GM12878 (cell line): ENCODE data around the gene EEF1G. TPM values are rescaled to one million over a fixed set of nuclear protein-coding genes. Genes with fewer than 3 reads are reported as not detected.

Experiments
- ATAC-seq: fragments of 200-7000 bp; cut with Tn5 transposase; 3 replicates; pipeline ENCODE4 v1.9.1; 2020; ENCODE audit warnings: mild to moderate bottlenecking, moderate library complexity
- BruUV-seq: library from RNA; stranded (reverse); fragments of 400-500 nt; replicated peaks from 2 replicates; lab custom pipeline; 2021; lab: Mats Ljungman, UMichigan
- CTCF ChIA-PET: fragments of 300-600 bp; sonication (Branson Sonifier 250); formaldehyde crosslinking; extraction: SDS; loops from one replicate; lab custom pipeline; 2021; ENCODE audit warnings: inconsistent platforms; lab: Yijun Ruan, JAX
- POLR2A ChIA-PET: fragments of 350-600 bp; formaldehyde crosslinking; extraction: SDS; loops from one replicate; lab custom pipeline; 2021; ENCODE audit warnings: inconsistent platforms; lab: Charles Lee
- RAD21 ChIA-PET: fragments of 300-600 bp; sonication (Branson Sonifier 250); formaldehyde crosslinking; loops from one replicate; lab custom pipeline; 2023; ENCODE audit warnings: antibody characterized with exemption; ENCODE audit not compliant: unreplicated experiment; lab: Charles Lee
- SMC1A ChIA-PET: fragments of 300-600 bp; sonication (Branson Sonifier 250); formaldehyde crosslinking; loops from one replicate; lab custom pipeline; 2023; ENCODE audit not compliant: unreplicated experiment, uncharacterized antibody; lab: Charles Lee
- DNase-seq: peaks from one replicate; pipeline ENCODE4 v3.0.0-alpha.2; 2011; ENCODE audit warnings: low read depth, low spot score
- FAIRE-seq: peaks from 3 replicates; lab custom pipeline; 2011; peaks lifted over from hg19 to GRCh38; lab: Jason Lieb, UNC
- H2AFZ ChIP-seq: 2 replicates; pipeline ENCODE4 v1.6.0; 2011; ENCODE audit warnings: low read depth, low read length, control low read depth; ENCODE audit not compliant: control insufficient read depth
- H3K27ac ChIP-seq: 2 replicates; pipeline ENCODE4 v1.5.1; 2011; ENCODE audit warnings: control low read depth; ENCODE audit not compliant: control insufficient read depth, insufficient read depth
- H3K27me3 ChIP-seq, 2 experiments: replicated peaks in 1 of 2; 2 replicates each; pipeline versions ENCODE4 v1.6.0 to v1.6.1; 2011; ENCODE audit warnings: low read length in 1 of 2; ENCODE audit not compliant: control insufficient read depth in 2 of 2, insufficient read depth in 2 of 2
- H3K36me3 ChIP-seq, 2 experiments: 2 replicates each; pipeline ENCODE4 v1.5.1; 2011; ENCODE audit warnings: low read length in 1 of 2; ENCODE audit not compliant: control insufficient read depth in 2 of 2, insufficient read depth in 2 of 2
- H3K4me1 ChIP-seq: 2 replicates; pipeline ENCODE4 v1.6.1; 2011; ENCODE audit warnings: mild to moderate bottlenecking, low read length, moderate library complexity, mixed read lengths; ENCODE audit not compliant: control insufficient read depth, insufficient read depth
- H3K4me2 ChIP-seq: 2 replicates; pipeline ENCODE4 v1.6.0; 2011; ENCODE audit warnings: control low read depth; ENCODE audit not compliant: control insufficient read depth, insufficient read depth
- H3K4me3 ChIP-seq: fragments of 200-600 bp; sonication (generic); 2 replicates; pipeline ENCODE4 v1.5.1; 2016
- H3K79me2 ChIP-seq: 2 replicates; pipeline ENCODE4 v1.6.0; 2011; ENCODE audit warnings: low read length; ENCODE audit not compliant: control insufficient read depth, insufficient read depth
- H3K9ac ChIP-seq: 2 replicates; pipeline ENCODE4 v1.8.0; 2011; ENCODE audit warnings: low read length, control low read depth, mixed read lengths; ENCODE audit not compliant: control insufficient read depth, insufficient read depth
- H3K9me3 ChIP-seq: replicated peaks from 3 replicates; pipeline ENCODE4 v1.5.1; 2011; ENCODE audit warnings: mild to moderate bottlenecking, low read length; ENCODE audit not compliant: control insufficient read depth, insufficient read depth
- H4K20me1 ChIP-seq: 2 replicates; pipeline ENCODE4 v1.6.0; 2011; ENCODE audit not compliant: control insufficient read depth, insufficient read depth
- ASH2L ChIP-seq: fragments of 300-600, 200-600 bp; sonication (generic); IDR thresholded peaks from 2 replicates; pipeline ENCODE4 v1.6.1; 2017; ENCODE audit warnings: low read depth, mild to moderate bottlenecking, borderline replicate concordance
- BACH1 ChIP-seq: fragments of 450-650 bp; IDR thresholded peaks from 2 replicates; pipeline ENCODE4 v1.6.1; 2017; ENCODE audit warnings: mild to moderate bottlenecking, borderline replicate concordance
- BCL3 ChIP-seq: IDR thresholded peaks from 2 replicates; pipeline ENCODE4 v1.6.1; 2011; ENCODE audit warnings: borderline replicate concordance, low read depth, mild to moderate bottlenecking, moderate library complexity, low read length; ENCODE audit not compliant: insufficient read depth, poor library complexity, severe bottlenecking
- CEBPZ ChIP-seq: fragments of 150-350 bp; IDR thresholded peaks from 2 replicates; pipeline ENCODE4 v1.6.1; 2016; ENCODE audit warnings: low read depth, low read length
- E2F8 ChIP-seq: fragments of 450-650 bp; IDR thresholded peaks from 2 replicates; pipeline ENCODE4 v1.6.1; 2018; ENCODE audit warnings: mild to moderate bottlenecking, low read depth, moderate library complexity; ENCODE audit not compliant: partially characterized antibody
- EGR1 ChIP-seq, 2 experiments: IDR thresholded peaks; 1 replicate in 1 of 2; 2 replicates in 1 of 2; pipeline ENCODE4 v1.6.1; 2011 to 2012; ENCODE audit warnings: low read depth in 2 of 2, low read length in 2 of 2, borderline replicate concordance in 1 of 2, mild to moderate bottlenecking in 1 of 2, moderate library complexity in 1 of 2
- IKZF2 ChIP-seq, 2 experiments: fragments of 450-650 bp; IDR thresholded peaks; 2 replicates each; pipeline ENCODE4 v1.6.1; 2017; ENCODE audit warnings: mild to moderate bottlenecking in 2 of 2, moderate library complexity in 2 of 2
- IRF5 ChIP-seq: fragments of 450-650 bp; IDR thresholded peaks from 2 replicates; pipeline ENCODE4 v1.6.1; 2017; ENCODE audit warnings: borderline replicate concordance
- POLR2AphosphoS2 ChIP-seq: IDR thresholded peaks from 2 replicates; pipeline ENCODE4 v1.6.1; 2011; ENCODE audit warnings: low read depth, mild to moderate bottlenecking, low read length, improper control_type of control experiment, moderate library complexity
- SPI1 ChIP-seq: IDR thresholded peaks from 2 replicates; pipeline ENCODE4 v1.6.1; 2011; ENCODE audit warnings: low read depth, mild to moderate bottlenecking, low read length, moderate library complexity, borderline replicate concordance; ENCODE audit not compliant: insufficient read depth
- WGBS: methylation state at CpG from one replicate; pipeline ENCODE4 v1.1.6; 2016; ENCODE audit warnings: low lambda C conversion rate; ENCODE audit not compliant: insufficient replicate concordance, insufficient coverage; ENCODE audit errors: missing lambda C conversion rate; 5-methylcytosine and 5-hydroxymethylcytosine counted together
- in situ Hi-C: fragments of 300-500 bp; cut with MboI; formaldehyde crosslinking; loops from 9 replicates; pipeline ENCODE4 v1.14.3; 2018; ENCODE audit warnings: mixed read lengths
- intact Hi-C: fragments of 100-400 bp; cut with micrococcal nuclease; formaldehyde crosslinking; loops from one replicate; pipeline ENCODE4 v1.14.2; 2022; ENCODE audit not compliant: unreplicated experiment
- polyA plus RNA-seq, 11 experiments: library from polyadenylated mRNA; depleted of rRNA in 4 of 11; unstranded in 6 of 11; stranded (reverse) in 5 of 11; fragments of >200 nt; fragmentation: Nextera tagmentation in 4 of 11; fragmentation: Illumina TruSeq in 1 of 11; extraction: Ambion mirVana in 4 of 11; extraction: Trizol in 1 of 11; gene quantifications; 1 replicate in 1 of 11; 2 replicates in 10 of 11; pipeline versions ENCODE4 v1.2.1 to v1.2.3, GENCODE V29; 2011 to 2016; ENCODE audit warnings: inconsistent platforms in 2 of 11, missing spikeins in 2 of 11, low read depth in 1 of 11
- total RNA-seq, 4 experiments: library from RNA; depleted of rRNA in 3 of 4; stranded (reverse); fragments of >200 nt in 3 of 4; fragmentation: Illumina TruSeq in 1 of 4; extraction: Trizol in 1 of 4; gene quantifications; 2 replicates each; pipeline versions ENCODE4 v1.2.1 to v1.2.3, GENCODE V29; 2013 to 2021

Gene EEF1G
- total and polyA plus RNA-seq, 10 of the 15 experiments (the other 5 are each of a cell fraction or from before 2014, with no cell fraction given) = 850 to 2,739 (median 2,277) TPM

- ChIA-PET CTCF (interaction anchor here (0.5 to 9.0 kb wide), 17 partner anchors 9 to 209 kb away, joined by 3 to 280 read pairs (median 4); partner anchors contain the start of genes SCGB1A1, TUT1 and ZBTB3), SMC1A (interaction anchor here (0.7 to 7.0 kb wide), 10 partner anchors 11 to 119 kb away, joined by 3 to 212 read pairs (median 4); partner anchors contain the start of gene TUT1), RAD21 (interaction anchor here (0.7 to 9.1 kb wide), 10 partner anchors 11 to 312 kb away, joined by 3 to 313 read pairs (median 14); partner anchors contain the start of genes EEF1G and TUT1), POLR2A (interaction anchor here (0.5 to 10.3 kb wide), 10 partner anchors 11 to 788 kb away, joined by 3 to 188 read pairs (median 5); partner anchors contain the start of genes B3GAT3, EEF1G and TUT1)
- Histone ChIP-seq H3K27ac (peak overlapping the region; percentile 65), H3K9me3 (no peaks in the 10 kb centered on the region), H3K36me3 (no peaks in the 10 kb centered on the region), H3K4me3 (peak overlapping the region; percentile 84), H3K4me2 (peak overlapping the region; percentile 97), H3K9ac (peak overlapping the region; percentile 36), H3K79me2 (peaks cover 54% of the 10 kb centered on the region), H2AFZ (peak overlapping the region; percentile 29), H3K27me3 (no peaks in the 10 kb centered on the region; a peak in 2 of 4 replicates), H3K4me1 (peaks cover 61% of the 10 kb centered on the region), H4K20me1 (no peaks in the 10 kb centered on the region; the same call in 1 of the 2 replicates)
- in situ Hi-C loops = no loop called here
- ATAC-seq (peak; percentile 9), DNase-seq (no peak), FAIRE-seq (no peak)
- no TSS peak for BruUV-seq
- under 1% methylated on average over 31 of the region's 32 CpGs for WGBS
- intact Hi-C loops = loop anchor here (5.0 kb wide), 1 partner anchor 103 kb away; no protein-coding TSS in a partner anchor
- 0 out of 4 replicates have a peak, but pooled peaks of 1 of the 2 experiments have one; percentile 16 for TF ChIP-seq IKZF2 (IDR thresholded peaks at IDR 0.05)
- TF ChIP-seq POLR2AphosphoS2 = no peak
- no peak for TF ChIP-seq CEBPZ
- peak; percentile 39; the same call in 1 of the 2 replicates for TF ChIP-seq SPI1
- TF ChIP-seq ASH2L = no peak
- TF ChIP-seq E2F8 = no peak
- TF ChIP-seq BACH1 = 0 out of 2 replicates have a peak, but pooled peaks have one; percentile 6
- no peak for TF ChIP-seq EGR1 (IDR thresholded peaks at IDR 0.05; ENCODE audit: borderline replicate concordance in 1 of 2, low read depth in 2 of 2, low read length in 2 of 2)
- TF ChIP-seq IRF5 = no peak
- no peak for TF ChIP-seq BCL3
These were observed 28.9 kb downstream of the EEF1G start for GRCh38 chr11:62544581-62545436.
